Calu3 (cell line): Measurements from ENCODE around the gene CLEC10A. TPM values are rescaled to one million over a fixed set of nuclear protein-coding genes. Genes with fewer than 3 reads are reported as not detected.

ENCODE experiments used
- BruUV-seq: library from RNA; stranded (reverse); fragments of 400-500 nt; replicated peaks from 2 replicates; lab custom pipeline; 2021; lab: Mats Ljungman, UMichigan
- CTCF ChIA-PET: fragments of 300-600 bp; sonication (Branson Sonifier 250); formaldehyde crosslinking; loops from one replicate; lab custom pipeline; 2022; ENCODE audit warnings: antibody characterized with exemption; lab: Charles Lee
- DNase-seq: peaks from one replicate; pipeline ENCODE4 v3.0.0; 2022
- H3K27ac Mint-ChIP-seq: one replicate; pipeline ENCODE4 v1.8.0; 2022; ENCODE audit warnings: mixed read lengths; ENCODE audit not compliant: unreplicated experiment
- H3K27me3 Mint-ChIP-seq: one replicate; pipeline ENCODE4 v1.8.0; 2022; ENCODE audit warnings: mixed read lengths; ENCODE audit not compliant: unreplicated experiment
- H3K36me3 Mint-ChIP-seq: one replicate; pipeline ENCODE4 v1.8.0; 2022; ENCODE audit warnings: mild to moderate bottlenecking, moderate library complexity, mixed read lengths; ENCODE audit not compliant: insufficient read depth, unreplicated experiment
- H3K4me1 Mint-ChIP-seq: one replicate; pipeline ENCODE4 v1.8.0; 2022; ENCODE audit warnings: mild to moderate bottlenecking, low read depth, mixed read lengths; ENCODE audit not compliant: unreplicated experiment
- H3K4me3 Mint-ChIP-seq: one replicate; pipeline ENCODE4 v1.8.0; 2022; ENCODE audit warnings: mild to moderate bottlenecking, low read depth, moderate library complexity, mixed read lengths; ENCODE audit not compliant: unreplicated experiment
- H3K9me3 Mint-ChIP-seq: one replicate; pipeline ENCODE4 v1.8.0; 2022; ENCODE audit warnings: low read depth, mixed read lengths; ENCODE audit not compliant: unreplicated experiment
- CTCF ChIP-seq: fragments of 200-600 bp; IDR thresholded peaks from one replicate; pipeline ENCODE4 v1.8.0; 2022; ENCODE audit warnings: antibody characterized with exemption; ENCODE audit not compliant: unreplicated experiment
- intact Hi-C: fragments of 100-400 bp; cut with micrococcal nuclease; formaldehyde crosslinking; loops from one replicate; pipeline ENCODE4 v1.10.0; 2022; ENCODE audit not compliant: unreplicated experiment
- total RNA-seq: library from RNA; stranded (reverse); gene quantifications from 2 replicates; pipeline ENCODE4 v1.2.3, GENCODE V29; 2022

CLEC10A gene
- total RNA-seq, 1 experiment from 2014 or later = not detected

GRCh38 chr17:7077911-7078546 lies 2.0 kb downstream of the CLEC10A start:
- no peak for TF ChIP-seq CTCF
- no peak for DNase-seq
- Mint-ChIP-seq H3K4me1 (no peaks in the 10 kb centered on the region), H3K27me3 (peaks cover 42% of the 10 kb centered on the region), H3K9me3 (no peaks in the 10 kb centered on the region), H3K36me3 (peaks cover 3% of the 10 kb centered on the region), H3K4me3 (no peak overlapping the region), H3K27ac (no peak overlapping the region)
- CTCF ChIA-PET = no interaction called here
- no TSS peak for BruUV-seq
- intact Hi-C loops = no loop called here

GRCh38 chr17:7074931-7075330 lies 5.1 kb downstream of the CLEC10A start:
- no TSS peak for BruUV-seq
- no peak for TF ChIP-seq CTCF
- CTCF ChIA-PET = interaction anchor here (0.6 kb wide), 1 partner anchor 87 kb away, joined by 3 read pairs; no protein-coding TSS in a partner anchor

GRCh38 chr17:7072406-7072805 lies 7.6 kb downstream of the CLEC10A start:
- DNase-seq = no peak
- CTCF ChIA-PET = no interaction called here
- Mint-ChIP-seq H3K4me1 (no peaks in the 10 kb centered on the region), H3K27ac (no peak overlapping the region), H3K4me3 (no peak overlapping the region), H3K27me3 (peaks cover 44% of the 10 kb centered on the region), H3K36me3 (peaks cover 12% of the 10 kb centered on the region), H3K9me3 (peaks cover 7% of the 10 kb centered on the region)
- no TSS peak for BruUV-seq
- TF ChIP-seq CTCF = no peak
- intact Hi-C loops = no loop called here

More at GRCh38 chr17:7074931-7075330, 5.1 kb downstream of the CLEC10A start:
- Mint-ChIP-seq H3K36me3 (peaks cover 9% of the 10 kb centered on the region), H3K9me3 (no peaks in the 10 kb centered on the region), H3K27me3 (peaks cover 49% of the 10 kb centered on the region), H3K4me3 (no peak overlapping the region), H3K4me1 (no peaks in the 10 kb centered on the region), H3K27ac (no peak overlapping the region)
- DNase-seq = no peak
- intact Hi-C loops = no loop called here

GRCh38 chr17:7070712-7071111 lies 9.3 kb downstream of the CLEC10A start:
- DNase-seq = no peak
- intact Hi-C loops = no loop called here
- Mint-ChIP-seq H3K27me3 (peaks cover 35% of the 10 kb centered on the region), H3K36me3 (peaks cover 12% of the 10 kb centered on the region), H3K4me1 (no peaks in the 10 kb centered on the region), H3K9me3 (peaks cover 7% of the 10 kb centered on the region), H3K4me3 (no peak overlapping the region), H3K27ac (no peak overlapping the region)
- CTCF ChIA-PET = no interaction called here
- BruUV-seq = no TSS peak
- TF ChIP-seq CTCF = no peak
